Thymus (tissue), 11 donors: ENCODE measurements around the gene NUBP2. TPM values are rescaled to one million over a fixed set of nuclear protein-coding genes. Genes with fewer than 3 reads are reported as not detected.

Experiments used
- DNase-seq, 9 donors: peaks; one replicate each; pipeline ENCODE4 v3.0.0-alpha.2; 2013; ENCODE audit warnings: low spot score in 9 of 9, low read depth in 6 of 9, missing footprints in 1 of 9
- H3K27ac ChIP-seq, 2 donors: one replicate each; pipeline ENCODE4 v1.5.1; 2013; ENCODE audit warnings: control low read depth in 1 of 2, low read depth in 1 of 2, low read length in 1 of 2, mild to moderate bottlenecking in 1 of 2, moderate library complexity in 1 of 2
- H3K27me3 ChIP-seq, 2 donors: one replicate each; pipeline ENCODE4 v1.5.1; 2013; ENCODE audit warnings: low read length in 1 of 2; ENCODE audit not compliant: control insufficient read depth in 2 of 2, insufficient read depth in 1 of 2
- H3K36me3 ChIP-seq, 2 donors: one replicate each; pipeline ENCODE4 v1.5.1; 2013; ENCODE audit warnings: low read length in 1 of 2, mild to moderate bottlenecking in 1 of 2, moderate library complexity in 1 of 2; ENCODE audit not compliant: control insufficient read depth in 2 of 2, insufficient read depth in 2 of 2
- H3K4me1 ChIP-seq, 2 donors: one replicate each; pipeline ENCODE4 v1.5.1; 2013; ENCODE audit warnings: low read length in 2 of 2; ENCODE audit not compliant: control insufficient read depth in 2 of 2, insufficient read depth in 2 of 2
- H3K4me3 ChIP-seq, 2 donors: one replicate each; pipeline ENCODE4 v1.5.1; 2013; ENCODE audit warnings: low read length in 2 of 2, control low read depth in 1 of 2, mild to moderate bottlenecking in 1 of 2
- H3K9me3 ChIP-seq, 2 donors: one replicate each; pipeline ENCODE4 v1.5.1; 2013; ENCODE audit warnings: low read length in 1 of 2, mild to moderate bottlenecking in 1 of 2; ENCODE audit not compliant: control insufficient read depth in 2 of 2, insufficient read depth in 1 of 2
- WGBS: extraction: QIAGEN DNeasy Blood & Tissue Kit; methylation state at CpG from one replicate; pipeline ENCODE4 v1.1.7; 2013; 5-methylcytosine and 5-hydroxymethylcytosine counted together
- polyA plus RNA-seq: library from polyadenylated mRNA; stranded (reverse); fragments of 200-250 nt; gene quantifications from one replicate; pipeline ENCODE4 v1.2.3, GENCODE V29; 2013
- total RNA-seq: library from RNA; stranded (reverse); fragments of 120-200 nt; gene quantifications from one replicate; pipeline ENCODE4 v1.2.4, GENCODE V29; 2013
- donor health status: healthy.

NUBP2 gene
- total and polyA plus RNA-seq, 2 donors: 73.9 to 80.6 TPM

DNA sequence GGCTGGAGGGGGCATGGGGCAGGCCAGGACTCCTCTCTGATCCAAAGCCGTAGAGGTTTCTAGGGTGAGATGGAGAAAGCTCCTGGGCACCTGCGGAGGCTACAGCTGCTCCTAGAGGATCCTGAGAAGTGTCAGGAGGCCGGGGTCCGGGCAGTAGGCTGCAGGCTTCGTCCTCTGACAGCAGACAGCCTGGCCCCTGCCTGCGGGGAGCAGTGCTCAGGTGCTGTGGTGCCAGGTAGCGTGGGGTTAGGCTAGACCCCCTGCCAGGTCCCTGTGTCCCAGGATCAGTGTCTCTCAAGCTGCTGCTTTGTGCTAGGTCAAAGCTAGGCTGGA lies 8.3 kb upstream of the NUBP2 start:
- peaks cover 48 to 49% of the 10 kb centered on the region in 2 donors for H3K36me3 ChIP-seq
- H3K4me3 ChIP-seq: peak overlapping the region in 1 of 2 donors; percentile 75
- no peaks in the 10 kb centered on the region for H3K27me3 ChIP-seq
- H3K4me1 ChIP-seq: peaks cover 20 to 23% of the 10 kb centered on the region in 2 donors
- no peaks in the 10 kb centered on the region for H3K9me3 ChIP-seq
- DNase-seq: no peak
- H3K27ac ChIP-seq: no peak overlapping the region
- WGBS: 99% methylated on average over 7 of the region's 7 CpGs

- no peaks in the 10 kb centered on the region for H3K27me3 ChIP-seq
Observed at GRCh38 chr16:1775006-1775845, 7.5 kb upstream of the NUBP2 start.

GRCh38 chr16:1775846-1776671 lies 6.7 kb upstream of the NUBP2 start:
- peaks cover 58 to 65% of the 10 kb centered on the region in 2 donors for H3K36me3 ChIP-seq
- H3K27ac ChIP-seq: no peak overlapping the region
- no peaks in the 10 kb centered on the region for H3K9me3 ChIP-seq
- peaks cover 16 to 23% of the 10 kb centered on the region in 2 donors for H3K4me1 ChIP-seq
- no peaks in the 10 kb centered on the region for H3K27me3 ChIP-seq
- WGBS: 94% methylated on average over 28 of the region's 28 CpGs
- no peak for DNase-seq
- H3K4me3 ChIP-seq: no peak overlapping the region

More at GRCh38 chr16:1775006-1775845, 7.5 kb upstream of the NUBP2 start:
- Histone ChIP-seq H3K4me3 (no peak overlapping the region), H3K9me3 (no peaks in the 10 kb centered on the region), H3K36me3 (peaks cover 53 to 56% of the 10 kb centered on the region in 2 donors), H3K4me1 (peaks cover 20 to 23% of the 10 kb centered on the region in 2 donors), H3K27ac (no peak overlapping the region)
- DNase-seq: no peak
- 98% methylated on average over 30 of the region's 30 CpGs for WGBS

GRCh38 chr16:1776672-1776955 lies 6.1 kb upstream of the NUBP2 start:
- H3K4me1 ChIP-seq: peaks cover 20 to 29% of the 10 kb centered on the region in 2 donors
- no peak for DNase-seq
- H3K27ac ChIP-seq: no peak overlapping the region
- H3K27me3 ChIP-seq: no peaks in the 10 kb centered on the region
- 95% methylated on average over 13 of the region's 13 CpGs for WGBS
- H3K9me3 ChIP-seq: no peaks in the 10 kb centered on the region
- no peak overlapping the region for H3K4me3 ChIP-seq
- peaks cover 59 to 66% of the 10 kb centered on the region in 2 donors for H3K36me3 ChIP-seq

- Histone ChIP-seq H3K27me3 (no peaks in the 10 kb centered on the region), H3K4me1 (peaks cover 17 to 28% of the 10 kb centered on the region in 2 donors), H3K9me3 (no peaks in the 10 kb centered on the region), H3K36me3 (peaks cover 59 to 66% of the 10 kb centered on the region in 2 donors), H3K27ac (no peak overlapping the region), H3K4me3 (no peak overlapping the region)
- no peak for DNase-seq
- 97% methylated on average over 22 of the region's 22 CpGs for WGBS
Observed at GRCh38 chr16:1776991-1777374, 5.8 kb upstream of the NUBP2 start.

DNA sequence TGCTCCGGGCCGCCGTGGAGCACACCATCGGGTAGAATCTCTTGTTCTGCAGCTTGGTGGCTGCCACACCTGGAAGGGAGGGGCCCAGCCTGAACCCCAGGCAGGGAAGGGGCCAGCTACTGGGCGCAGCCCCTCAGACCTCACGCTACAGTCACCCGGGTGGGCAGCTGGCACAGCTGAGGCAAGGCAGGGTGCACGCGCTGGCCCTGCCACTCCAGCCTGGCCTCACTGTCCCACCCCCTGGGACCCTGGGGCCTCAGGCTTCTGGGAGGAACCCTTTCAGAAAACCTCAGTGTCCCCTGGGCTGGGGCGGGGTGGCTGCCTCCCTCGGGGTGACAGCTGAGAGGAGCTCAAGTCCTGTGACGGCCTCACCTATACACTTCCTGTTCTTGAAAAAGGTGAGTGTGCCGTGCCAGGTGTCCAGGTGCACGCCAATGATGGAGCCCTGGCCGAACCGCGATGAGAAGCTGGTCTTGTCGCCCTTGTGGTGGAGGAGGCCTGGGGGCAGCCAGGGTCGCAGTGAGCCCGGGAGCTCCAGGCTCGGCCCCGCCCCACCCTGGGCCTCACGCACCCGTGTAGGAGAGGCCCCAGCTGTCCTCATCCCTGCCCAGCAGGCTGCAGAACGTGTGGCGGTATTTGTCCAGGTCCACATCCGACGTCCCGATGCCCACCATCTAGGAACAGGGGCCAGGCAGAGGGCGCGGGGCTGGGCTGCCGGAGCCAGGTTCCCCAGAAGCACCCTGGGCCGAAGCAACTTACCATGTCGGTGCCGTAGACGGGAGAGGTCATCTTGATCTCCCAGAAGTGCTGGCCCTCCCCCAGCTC lies 5.2 kb upstream of the NUBP2 start:
- Histone ChIP-seq H3K27me3 (no peaks in the 10 kb centered on the region), H3K4me1 (peaks cover 13 to 24% of the 10 kb centered on the region in 2 donors), H3K4me3 (no peak overlapping the region), H3K36me3 (peaks cover 59 to 66% of the 10 kb centered on the region in 2 donors), H3K9me3 (no peaks in the 10 kb centered on the region), H3K27ac (peak overlapping the region in 1 of 2 donors; percentile 22)
- DNase-seq: no peak
- 97% methylated on average over 36 of the region's 36 CpGs for whole genome bisulfite sequencing

DNA sequence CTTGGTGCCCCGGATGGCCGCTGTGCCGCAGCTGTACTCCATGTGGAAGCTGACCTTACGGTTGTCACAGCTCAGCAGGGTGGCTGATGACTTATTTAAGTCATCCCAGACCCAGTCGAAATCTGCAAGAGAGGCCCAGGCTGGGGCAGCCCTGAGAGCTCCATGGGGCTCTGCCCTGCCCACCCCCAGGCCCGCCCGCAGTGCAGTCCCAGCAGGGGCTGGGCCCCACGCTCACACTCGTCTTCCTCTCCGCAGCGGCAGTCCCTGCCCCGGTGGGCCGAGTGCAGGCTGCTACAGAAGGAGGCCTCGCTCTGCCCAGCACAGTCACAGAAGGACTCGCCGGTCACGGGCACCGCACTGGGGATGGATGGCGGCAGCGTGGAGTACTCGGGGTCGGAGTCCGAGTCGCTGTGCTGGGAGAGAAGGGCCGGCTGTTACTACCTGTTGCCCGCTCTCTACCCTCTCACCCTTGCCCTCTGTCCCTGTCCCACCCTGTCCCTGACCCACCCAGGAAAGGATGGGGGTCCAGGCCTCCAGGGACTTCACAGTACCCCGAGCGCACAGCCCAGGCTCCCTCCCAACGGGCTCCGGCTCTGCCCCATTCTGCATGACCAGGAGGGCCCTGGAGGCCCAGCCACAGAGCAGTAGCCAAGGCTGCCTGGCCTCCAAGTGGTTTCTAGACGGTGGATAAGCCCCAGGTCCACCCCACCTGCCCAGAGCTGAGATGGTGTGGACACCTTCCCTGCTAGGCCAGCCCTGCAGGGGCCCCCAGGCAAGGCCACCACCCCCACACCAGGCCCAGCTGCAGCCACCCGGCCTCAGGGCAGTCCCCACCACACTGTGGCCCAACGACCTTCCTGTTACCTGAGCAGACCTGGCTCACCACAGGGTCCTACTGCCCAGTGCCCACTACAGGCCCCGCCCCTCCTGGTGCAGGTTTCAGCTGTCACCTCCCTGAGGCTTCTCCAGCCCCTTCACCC lies 4.3 kb upstream of the NUBP2 start:
- peaks cover 59 to 66% of the 10 kb centered on the region in 2 donors for H3K36me3 ChIP-seq

GRCh38 chr16:1779234-1779701 lies 3.5 kb upstream of the NUBP2 start:
- H3K4me1 ChIP-seq: peaks cover 15 to 24% of the 10 kb centered on the region in 2 donors
- WGBS: 96% methylated on average over 8 of the region's 8 CpGs
- no peaks in the 10 kb centered on the region for H3K27me3 ChIP-seq
- peaks cover 62 to 69% of the 10 kb centered on the region in 2 donors for H3K36me3 ChIP-seq
- H3K4me3 ChIP-seq: no peak overlapping the region
- DNase-seq: no peak
- H3K27ac ChIP-seq: no peak overlapping the region
- no peaks in the 10 kb centered on the region for H3K9me3 ChIP-seq

More for the DNA sequence above, 4.3 kb upstream of the NUBP2 start:
- Histone ChIP-seq H3K27me3 (no peaks in the 10 kb centered on the region), H3K4me3 (no peak overlapping the region), H3K4me1 (peaks cover 15 to 24% of the 10 kb centered on the region in 2 donors), H3K27ac (no peak overlapping the region), H3K9me3 (no peaks in the 10 kb centered on the region)
- 97% methylated on average over 34 of the region's 34 CpGs for WGBS
- DNase-seq: no peak
